Trophoblast cell (in vitro differentiated cells and primary cell): ENCODE measurements around the gene FYB1.
A peak's percentile ranks its signal among the peaks of the same experiment; 100 is the strongest.

Experiments used
- DNase-seq, 2 donors: peaks; one replicate each; pipeline ENCODE4 v3.0.0-alpha.2; 2016
- H2AFZ ChIP-seq: 2 replicates; pipeline ENCODE4 v1.6.1; 2013; ENCODE audit warnings: low read length, moderate library complexity, mild to moderate bottlenecking; ENCODE audit not compliant: insufficient read depth, poor library complexity
- H2AK5ac ChIP-seq: 2 replicates; pipeline ENCODE4 v1.6.1; 2013; ENCODE audit warnings: mild to moderate bottlenecking, low read length
- H2BK120ac ChIP-seq: 2 replicates; pipeline ENCODE4 v1.6.1; 2013; ENCODE audit warnings: low read length, mild to moderate bottlenecking, moderate library complexity; ENCODE audit not compliant: insufficient read depth, poor library complexity
- H2BK12ac ChIP-seq: 2 replicates; pipeline ENCODE4 v1.6.1; 2013; ENCODE audit warnings: mild to moderate bottlenecking, low read length, moderate library complexity
- H2BK5ac ChIP-seq: 2 replicates; pipeline ENCODE4 v1.6.1; 2013; ENCODE audit warnings: low read length, low read depth, moderate library complexity, mild to moderate bottlenecking; ENCODE audit not compliant: poor library complexity
- H3K14ac ChIP-seq: 2 replicates; pipeline ENCODE4 v1.6.1; 2013; ENCODE audit warnings: mild to moderate bottlenecking, low read length
- H3K18ac ChIP-seq: 2 replicates; pipeline ENCODE4 v1.6.1; 2013; ENCODE audit warnings: mild to moderate bottlenecking, low read length
- H3K23ac ChIP-seq: 2 replicates; pipeline ENCODE4 v1.6.1; 2013; ENCODE audit warnings: low read length
- H3K27ac ChIP-seq: 2 replicates; pipeline ENCODE4 v1.5.1; 2013; ENCODE audit warnings: low read depth, mild to moderate bottlenecking, inconsistent platforms, low read length, moderate library complexity
- H3K27me3 ChIP-seq: 2 replicates; pipeline ENCODE4 v1.6.1; 2013; ENCODE audit warnings: inconsistent platforms, mild to moderate bottlenecking, low read length, moderate library complexity; ENCODE audit not compliant: insufficient read depth
- H3K36me3 ChIP-seq, 2 experiments: 1 replicate in 1 of 2; 2 replicates in 1 of 2; pipeline ENCODE4 v1.6.1; 2013; ENCODE audit warnings: low read length in 2 of 2, mild to moderate bottlenecking in 2 of 2, moderate library complexity in 1 of 2; ENCODE audit not compliant: insufficient read depth in 2 of 2, control insufficient read depth in 1 of 2
- H3K4ac ChIP-seq: 2 replicates; pipeline ENCODE4 v1.6.1; 2013; ENCODE audit warnings: low read depth, mild to moderate bottlenecking, low read length, moderate library complexity
- H3K4me1 ChIP-seq, 2 experiments: 1 replicate in 1 of 2; 2 replicates in 1 of 2; pipeline ENCODE4 v1.6.1; 2013; ENCODE audit warnings: low read length in 2 of 2, mild to moderate bottlenecking in 2 of 2, moderate library complexity in 1 of 2; ENCODE audit not compliant: insufficient read depth in 2 of 2, control insufficient read depth in 1 of 2
- H3K4me2 ChIP-seq: 2 replicates; pipeline ENCODE4 v1.6.1; 2013; ENCODE audit warnings: inconsistent platforms, mild to moderate bottlenecking, low read length, moderate library complexity
- H3K4me3 ChIP-seq: 2 replicates; pipeline ENCODE4 v1.5.1; 2013; ENCODE audit warnings: mild to moderate bottlenecking, low read depth, low read length, inconsistent platforms
- H3K79me1 ChIP-seq: one replicate; pipeline ENCODE4 v1.6.1; 2013; ENCODE audit warnings: low read length
- H3K79me2 ChIP-seq: 2 replicates; pipeline ENCODE4 v1.6.1; 2013; ENCODE audit warnings: low read length, mild to moderate bottlenecking; ENCODE audit not compliant: control insufficient read depth, insufficient read depth, poor library complexity
- H3K9ac ChIP-seq: 2 replicates; pipeline ENCODE4 v1.6.1; 2013; ENCODE audit warnings: mild to moderate bottlenecking, low read length
- H3K9me3 ChIP-seq: 2 replicates; pipeline ENCODE4 v1.6.1; 2013; ENCODE audit warnings: low read depth, mild to moderate bottlenecking, control low read depth, inconsistent platforms, low read length; ENCODE audit not compliant: insufficient read depth
- H4K12ac ChIP-seq: 2 replicates; pipeline ENCODE4 v1.6.1; 2013; ENCODE audit warnings: low read depth, mild to moderate bottlenecking, low read length, moderate library complexity
- H4K8ac ChIP-seq: 2 replicates; pipeline ENCODE4 v1.6.1; 2013; ENCODE audit warnings: low read depth, mild to moderate bottlenecking, low read length, moderate library complexity
- H4K91ac ChIP-seq: one replicate; pipeline ENCODE4 v1.6.1; 2013; ENCODE audit warnings: low read depth, mild to moderate bottlenecking, low read length, moderate library complexity
- WGBS: extraction: QIAGEN DNeasy Blood & Tissue Kit; methylation state at CpG from one replicate; pipeline ENCODE4 v1.1.7; 2013; ENCODE audit warnings: missing lambda C conversion rate; ENCODE audit not compliant: insufficient read length, insufficient coverage; ENCODE audit errors: extremely low coverage; 5-methylcytosine and 5-hydroxymethylcytosine counted together

Gene FYB1

GRCh38 chr5:39063037-39063436, 156.3 kb downstream of the FYB1 start:
- Histone ChIP-seq H2AFZ (no peak overlapping the region), H3K18ac (no peak overlapping the region)
- no CpG with 5 or more reads among the region's 2 CpGs for WGBS

DNA sequence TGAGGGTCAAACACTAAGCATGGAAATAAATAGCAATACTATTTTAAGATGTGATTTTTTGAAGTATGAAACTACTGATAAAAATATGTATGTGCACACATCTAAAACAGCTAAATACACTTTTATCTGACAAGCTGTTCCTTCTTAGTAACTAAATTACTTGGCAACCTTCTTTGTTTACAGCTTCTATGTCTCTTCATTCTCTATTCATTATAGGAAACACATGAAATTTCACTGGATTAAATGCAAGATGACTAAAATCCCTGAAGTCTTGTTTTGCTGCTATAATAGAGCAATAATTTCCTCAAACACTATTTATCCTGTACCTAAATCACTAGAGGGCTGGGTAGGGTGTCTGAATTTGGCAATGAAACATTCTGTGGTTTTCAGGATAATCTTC, 156.8 kb downstream of the FYB1 start:
- H3K4ac ChIP-seq: no peak overlapping the region
- H3K79me1 ChIP-seq: no peaks in the 10 kb centered on the region
- H3K27me3 ChIP-seq: no peaks in the 10 kb centered on the region
- no peak overlapping the region for H3K27ac ChIP-seq
- no peak overlapping the region for H2BK12ac ChIP-seq
- H3K18ac ChIP-seq: no peak overlapping the region
- H2AFZ ChIP-seq: no peak overlapping the region
- H3K36me3 ChIP-seq: peaks cover 7 to 14% of the 10 kb centered on the region in 2 experiments
- no peak overlapping the region for H2BK120ac ChIP-seq
- no peak overlapping the region for H3K23ac ChIP-seq
- H3K79me2 ChIP-seq: no peaks in the 10 kb centered on the region
- H3K14ac ChIP-seq: no peak overlapping the region
- H3K4me3 ChIP-seq: no peak overlapping the region
- H3K4me2 ChIP-seq: no peak overlapping the region
- no peak overlapping the region for H2BK5ac ChIP-seq
- no peak for DNase-seq
- H4K8ac ChIP-seq: no peak overlapping the region
- no peak overlapping the region for H4K12ac ChIP-seq
- peaks cover 2% of the 10 kb centered on the region for H3K9me3 ChIP-seq
- no peak overlapping the region for H3K9ac ChIP-seq
- H4K91ac ChIP-seq: no peak overlapping the region
- no peak overlapping the region for H2AK5ac ChIP-seq
- no peaks in the 10 kb centered on the region for H3K4me1 ChIP-seq

More at GRCh38 chr5:39063037-39063436, 156.3 kb downstream of the FYB1 start:
- no peak overlapping the region for H3K4me2 ChIP-seq
- no peak overlapping the region for H4K91ac ChIP-seq
- no peak overlapping the region for H2BK120ac ChIP-seq
- no peak overlapping the region for H3K14ac ChIP-seq
- no peak overlapping the region for H3K27ac ChIP-seq
- H3K4me1 ChIP-seq: no peaks in the 10 kb centered on the region
- no peaks in the 10 kb centered on the region for H3K27me3 ChIP-seq
- no peak overlapping the region for H3K23ac ChIP-seq
- no peak overlapping the region for H3K9ac ChIP-seq
- H4K8ac ChIP-seq: no peak overlapping the region
- peaks cover 2% of the 10 kb centered on the region for H3K9me3 ChIP-seq
- H3K79me2 ChIP-seq: no peaks in the 10 kb centered on the region
- no peak overlapping the region for H4K12ac ChIP-seq
- DNase-seq: peak in 1 of 2 donors; percentile 24
- no peaks in the 10 kb centered on the region for H3K79me1 ChIP-seq
- no peak overlapping the region for H2BK5ac ChIP-seq
- peaks cover 7 to 14% of the 10 kb centered on the region in 2 experiments for H3K36me3 ChIP-seq
- H2BK12ac ChIP-seq: no peak overlapping the region
- no peak overlapping the region for H2AK5ac ChIP-seq
- H3K4ac ChIP-seq: no peak overlapping the region
- H3K4me3 ChIP-seq: no peak overlapping the region

- Histone ChIP-seq H3K14ac (no peak overlapping the region), H3K27ac (no peak overlapping the region), H3K4me2 (no peak overlapping the region), H2BK5ac (no peak overlapping the region), H4K91ac (no peak overlapping the region), H3K9ac (no peak overlapping the region), H3K4ac (no peak overlapping the region), H3K79me2 (no peaks in the 10 kb centered on the region), H3K23ac (no peak overlapping the region), H2BK12ac (no peak overlapping the region), H3K18ac (no peak overlapping the region), H3K4me1 (no peaks in the 10 kb centered on the region), H3K4me3 (no peak overlapping the region), H2AFZ (no peak overlapping the region), H3K9me3 (peaks cover 2% of the 10 kb centered on the region), H2BK120ac (no peak overlapping the region), H3K27me3 (no peaks in the 10 kb centered on the region), H3K36me3 (peaks cover 5 to 12% of the 10 kb centered on the region in 2 experiments), H2AK5ac (no peak overlapping the region), H4K12ac (no peak overlapping the region), H3K79me1 (no peaks in the 10 kb centered on the region), H4K8ac (no peak overlapping the region)
- no peak for DNase-seq
- no CpG with 5 or more reads among the region's 3 CpGs for WGBS
These were observed 157.3 kb downstream of the FYB1 start for GRCh38 chr5:39062104-39062503.

DNA sequence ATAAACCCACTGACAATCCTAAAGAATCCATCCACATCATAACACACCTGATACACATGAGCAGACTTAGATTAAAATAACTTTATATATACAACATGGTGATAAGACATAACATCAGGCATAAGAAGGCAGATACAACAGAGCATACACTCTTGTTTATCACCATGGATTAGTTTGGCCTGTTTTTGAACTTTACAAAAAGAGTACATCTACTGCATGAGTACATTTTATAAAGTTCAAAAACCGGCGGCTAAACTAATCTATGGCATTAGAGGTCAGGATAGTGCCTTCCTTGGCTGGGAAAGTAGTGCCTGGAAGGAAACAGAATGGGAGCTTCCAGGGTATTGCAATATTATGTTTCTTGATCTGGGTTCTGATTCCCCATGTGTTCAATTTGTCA, 160.3 kb downstream of the FYB1 start:
- Histone ChIP-seq H3K27ac (no peak overlapping the region), H3K23ac (no peak overlapping the region), H3K9ac (no peak overlapping the region), H3K4me1 (no peaks in the 10 kb centered on the region), H2BK5ac (no peak overlapping the region), H3K36me3 (no peaks in the 10 kb centered on the region), H3K4me2 (no peak overlapping the region), H3K9me3 (no peaks in the 10 kb centered on the region), H4K12ac (no peak overlapping the region), H4K8ac (no peak overlapping the region), H3K4ac (no peak overlapping the region), H3K27me3 (no peaks in the 10 kb centered on the region), H2AK5ac (no peak overlapping the region), H3K79me1 (no peaks in the 10 kb centered on the region), H2BK120ac (no peak overlapping the region), H2BK12ac (no peak overlapping the region), H4K91ac (no peak overlapping the region), H3K18ac (no peak overlapping the region), H3K79me2 (no peaks in the 10 kb centered on the region), H3K14ac (no peak overlapping the region), H2AFZ (no peak overlapping the region), H3K4me3 (no peak overlapping the region)
- WGBS: no CpG with 5 or more reads among the region's 2 CpGs
- no peak for DNase-seq
